Trophoblast cell (in vitro differentiated cells and primary cell): ENCODE results near the gene CFAP97.
"Not testable (repeated sequence)": the region's sequence is repeated elsewhere in the genome, so short reads cannot be mapped to it uniquely, and the experiment has no call there.

ENCODE experiments used
- DNase-seq, 2 donors: peaks; one replicate each; pipeline ENCODE4 v3.0.0-alpha.2; 2016
- H2AFZ ChIP-seq: 2 replicates; pipeline ENCODE4 v1.6.1; 2013; ENCODE audit warnings: low read length, moderate library complexity, mild to moderate bottlenecking; ENCODE audit not compliant: insufficient read depth, poor library complexity
- H2AK5ac ChIP-seq: 2 replicates; pipeline ENCODE4 v1.6.1; 2013; ENCODE audit warnings: mild to moderate bottlenecking, low read length
- H2BK120ac ChIP-seq: 2 replicates; pipeline ENCODE4 v1.6.1; 2013; ENCODE audit warnings: low read length, mild to moderate bottlenecking, moderate library complexity; ENCODE audit not compliant: insufficient read depth, poor library complexity
- H2BK12ac ChIP-seq: 2 replicates; pipeline ENCODE4 v1.6.1; 2013; ENCODE audit warnings: mild to moderate bottlenecking, low read length, moderate library complexity
- H2BK5ac ChIP-seq: 2 replicates; pipeline ENCODE4 v1.6.1; 2013; ENCODE audit warnings: low read length, low read depth, moderate library complexity, mild to moderate bottlenecking; ENCODE audit not compliant: poor library complexity
- H3K14ac ChIP-seq: 2 replicates; pipeline ENCODE4 v1.6.1; 2013; ENCODE audit warnings: mild to moderate bottlenecking, low read length
- H3K18ac ChIP-seq: 2 replicates; pipeline ENCODE4 v1.6.1; 2013; ENCODE audit warnings: mild to moderate bottlenecking, low read length
- H3K23ac ChIP-seq: 2 replicates; pipeline ENCODE4 v1.6.1; 2013; ENCODE audit warnings: low read length
- H3K27ac ChIP-seq: 2 replicates; pipeline ENCODE4 v1.5.1; 2013; ENCODE audit warnings: low read depth, mild to moderate bottlenecking, inconsistent platforms, low read length, moderate library complexity
- H3K27me3 ChIP-seq: 2 replicates; pipeline ENCODE4 v1.6.1; 2013; ENCODE audit warnings: inconsistent platforms, mild to moderate bottlenecking, low read length, moderate library complexity; ENCODE audit not compliant: insufficient read depth
- H3K36me3 ChIP-seq, 2 experiments: 1 replicate in 1 of 2; 2 replicates in 1 of 2; pipeline ENCODE4 v1.6.1; 2013; ENCODE audit warnings: low read length in 2 of 2, mild to moderate bottlenecking in 2 of 2, moderate library complexity in 1 of 2; ENCODE audit not compliant: insufficient read depth in 2 of 2, control insufficient read depth in 1 of 2
- H3K4ac ChIP-seq: 2 replicates; pipeline ENCODE4 v1.6.1; 2013; ENCODE audit warnings: low read depth, mild to moderate bottlenecking, low read length, moderate library complexity
- H3K4me1 ChIP-seq, 2 experiments: 1 replicate in 1 of 2; 2 replicates in 1 of 2; pipeline ENCODE4 v1.6.1; 2013; ENCODE audit warnings: low read length in 2 of 2, mild to moderate bottlenecking in 2 of 2, moderate library complexity in 1 of 2; ENCODE audit not compliant: insufficient read depth in 2 of 2, control insufficient read depth in 1 of 2
- H3K4me2 ChIP-seq: 2 replicates; pipeline ENCODE4 v1.6.1; 2013; ENCODE audit warnings: inconsistent platforms, mild to moderate bottlenecking, low read length, moderate library complexity
- H3K4me3 ChIP-seq: 2 replicates; pipeline ENCODE4 v1.5.1; 2013; ENCODE audit warnings: mild to moderate bottlenecking, low read depth, low read length, inconsistent platforms
- H3K79me1 ChIP-seq: one replicate; pipeline ENCODE4 v1.6.1; 2013; ENCODE audit warnings: low read length
- H3K79me2 ChIP-seq: 2 replicates; pipeline ENCODE4 v1.6.1; 2013; ENCODE audit warnings: low read length, mild to moderate bottlenecking; ENCODE audit not compliant: control insufficient read depth, insufficient read depth, poor library complexity
- H3K9ac ChIP-seq: 2 replicates; pipeline ENCODE4 v1.6.1; 2013; ENCODE audit warnings: mild to moderate bottlenecking, low read length
- H3K9me3 ChIP-seq: 2 replicates; pipeline ENCODE4 v1.6.1; 2013; ENCODE audit warnings: low read depth, mild to moderate bottlenecking, control low read depth, inconsistent platforms, low read length; ENCODE audit not compliant: insufficient read depth
- H4K12ac ChIP-seq: 2 replicates; pipeline ENCODE4 v1.6.1; 2013; ENCODE audit warnings: low read depth, mild to moderate bottlenecking, low read length, moderate library complexity
- H4K8ac ChIP-seq: 2 replicates; pipeline ENCODE4 v1.6.1; 2013; ENCODE audit warnings: low read depth, mild to moderate bottlenecking, low read length, moderate library complexity
- H4K91ac ChIP-seq: one replicate; pipeline ENCODE4 v1.6.1; 2013; ENCODE audit warnings: low read depth, mild to moderate bottlenecking, low read length, moderate library complexity
- WGBS: extraction: QIAGEN DNeasy Blood & Tissue Kit; methylation state at CpG from one replicate; pipeline ENCODE4 v1.1.7; 2013; ENCODE audit warnings: missing lambda C conversion rate; ENCODE audit not compliant: insufficient read length, insufficient coverage; ENCODE audit errors: extremely low coverage; 5-methylcytosine and 5-hydroxymethylcytosine counted together

Gene CFAP97

DNA sequence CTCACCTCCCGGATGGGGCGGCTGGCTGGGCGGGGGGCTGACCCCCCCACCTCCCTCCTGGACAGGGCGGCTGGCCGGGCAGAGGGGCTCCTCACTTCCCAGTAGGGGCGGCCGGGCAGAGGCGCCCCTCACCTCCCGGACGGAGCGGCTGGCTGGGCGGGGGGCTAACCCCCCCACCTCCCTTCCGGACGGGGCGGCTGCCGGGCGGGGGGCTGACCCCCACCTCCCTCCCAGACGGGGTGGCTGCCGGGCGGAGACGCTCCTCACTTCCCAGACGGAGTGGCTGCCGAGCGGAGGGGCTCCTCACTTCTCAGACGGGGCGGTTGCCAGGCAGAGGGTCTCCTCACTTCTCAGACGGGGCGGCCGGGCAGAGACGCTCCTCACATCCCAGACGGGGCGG, 36.7 kb upstream of the CFAP97 start:
- H4K8ac ChIP-seq, H3K4me2 ChIP-seq, H3K9ac ChIP-seq, H3K23ac ChIP-seq, H3K27me3 ChIP-seq, H3K79me1 ChIP-seq, H2AK5ac ChIP-seq, H4K91ac ChIP-seq, H3K18ac ChIP-seq, H4K12ac ChIP-seq, H2BK5ac ChIP-seq, H3K27ac ChIP-seq, H3K4me3 ChIP-seq, H3K14ac ChIP-seq, H3K4me1 ChIP-seq, H3K9me3 ChIP-seq, H2BK12ac ChIP-seq, H2BK120ac ChIP-seq, H2AFZ ChIP-seq, H3K4ac ChIP-seq, H3K79me2 ChIP-seq, H3K36me3 ChIP-seq, DNase-seq: not testable (repeated sequence)
- WGBS: no CpG with 5 or more reads among the region's 32 CpGs

DNA sequence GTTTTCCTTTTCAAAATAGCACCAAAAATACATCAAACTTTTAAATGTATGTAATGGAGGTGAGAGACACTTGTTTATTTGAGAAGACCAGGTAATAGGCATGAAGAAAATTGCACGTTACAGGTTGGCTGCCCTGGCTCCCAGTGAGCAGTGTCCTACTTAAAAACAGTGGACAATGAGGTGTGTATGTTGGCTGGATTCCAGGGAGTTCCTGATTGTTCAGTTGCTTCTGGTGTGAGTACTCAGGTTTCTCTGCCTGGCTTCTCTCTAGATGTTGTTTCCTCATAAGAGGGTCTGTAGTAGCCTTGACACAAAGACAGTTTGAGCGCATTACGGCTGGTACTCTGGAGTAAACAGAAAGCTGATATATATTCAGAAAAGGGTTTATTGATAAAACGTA, 35.0 kb upstream of the CFAP97 start:
- H3K4me2 ChIP-seq: no peak overlapping the region
- H3K9me3 ChIP-seq: no peaks in the 10 kb centered on the region
- H3K4ac ChIP-seq: no peak overlapping the region
- no peak overlapping the region for H3K9ac ChIP-seq
- H3K23ac ChIP-seq: no peak overlapping the region
- no peak overlapping the region for H3K4me3 ChIP-seq
- H4K12ac ChIP-seq: no peak overlapping the region
- H3K27ac ChIP-seq: no peak overlapping the region
- H3K4me1 ChIP-seq: peaks cover 3 to 9% of the 10 kb centered on the region in 2 experiments
- peaks cover 2% of the 10 kb centered on the region for H3K79me1 ChIP-seq
- no peak overlapping the region for H3K18ac ChIP-seq
- no peak for DNase-seq
- no peaks in the 10 kb centered on the region for H3K27me3 ChIP-seq
- H4K8ac ChIP-seq: no peak overlapping the region
- no peak overlapping the region for H2AK5ac ChIP-seq
- no peak overlapping the region for H2BK120ac ChIP-seq
- WGBS: no CpG with 5 or more reads among the region's 4 CpGs
- no peaks in the 10 kb centered on the region for H3K79me2 ChIP-seq
- H3K36me3 ChIP-seq: no peaks in the 10 kb centered on the region
- H3K14ac ChIP-seq: no peak overlapping the region
- no peak overlapping the region for H2BK12ac ChIP-seq
- no peak overlapping the region for H4K91ac ChIP-seq
- H2BK5ac ChIP-seq: no peak overlapping the region
- H2AFZ ChIP-seq: no peak overlapping the region

DNA sequence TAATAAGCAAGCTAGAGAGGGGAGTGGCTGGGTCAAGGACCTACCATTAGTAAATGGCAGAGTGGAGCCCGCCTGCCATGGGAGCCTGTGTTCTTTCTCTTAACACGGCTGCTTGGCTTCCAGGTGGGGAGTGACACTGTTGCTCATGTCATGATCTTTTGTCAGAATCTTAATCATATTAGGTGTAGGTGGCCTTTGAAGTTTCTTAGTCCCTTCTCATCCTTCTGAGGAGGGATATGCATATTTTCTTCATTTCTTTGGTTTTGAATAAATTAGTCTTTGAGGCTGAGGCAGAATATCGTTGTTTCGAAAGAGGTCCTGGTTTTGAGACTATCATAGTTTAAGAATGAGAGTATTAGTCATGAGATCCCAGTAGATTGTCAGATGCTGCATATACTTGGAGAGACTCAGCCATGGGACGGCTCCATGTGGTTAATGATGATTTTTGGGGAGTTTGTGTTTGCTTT, 34.4 kb upstream of the CFAP97 start:
- Histone ChIP-seq H3K27me3 (no peaks in the 10 kb centered on the region), H3K27ac (no peak overlapping the region), H3K18ac (no peak overlapping the region), H3K79me2 (no peaks in the 10 kb centered on the region), H4K8ac (no peak overlapping the region), H3K36me3 (no peaks in the 10 kb centered on the region), H3K4ac (no peak overlapping the region), H3K14ac (no peak overlapping the region), H3K4me3 (no peak overlapping the region), H3K9ac (no peak overlapping the region), H2AK5ac (no peak overlapping the region), H3K23ac (no peak overlapping the region), H3K9me3 (no peaks in the 10 kb centered on the region), H3K4me2 (no peak overlapping the region), H2BK5ac (no peak overlapping the region), H2BK12ac (no peak overlapping the region), H2AFZ (no peak overlapping the region), H4K12ac (no peak overlapping the region), H3K79me1 (peaks cover 2% of the 10 kb centered on the region), H4K91ac (no peak overlapping the region), H2BK120ac (no peak overlapping the region), H3K4me1 (peaks cover 3 to 9% of the 10 kb centered on the region in 2 experiments)
- no CpG with 5 or more reads among the region's 5 CpGs for WGBS
- peak in 1 of 2 donors; percentile 76 for DNase-seq

DNA sequence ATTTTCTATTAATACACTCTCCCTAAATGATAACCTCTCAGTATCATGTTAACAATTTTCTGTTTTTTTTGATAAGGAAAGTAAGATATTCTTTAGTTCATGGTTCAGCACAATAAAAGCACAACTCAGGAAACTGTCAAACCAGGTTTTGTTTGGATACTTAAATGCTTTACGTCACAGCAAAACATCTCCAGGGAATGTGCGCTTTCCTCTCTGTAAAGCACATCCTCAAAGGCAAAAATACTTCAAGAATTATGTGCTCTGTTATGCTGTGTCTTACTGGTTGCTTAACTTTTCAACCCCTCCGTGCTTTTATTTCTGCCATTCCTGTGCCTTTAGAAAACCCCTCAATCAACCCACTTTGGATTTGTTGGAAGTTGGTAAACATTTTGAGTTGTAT, 33.4 kb upstream of the CFAP97 start:
- WGBS: no CpG with 5 or more reads among the region's 3 CpGs
- peak; percentile 67 to 87 for DNase-seq
- Histone ChIP-seq H2BK5ac (peak overlapping the region; percentile 49), H3K23ac (no peak overlapping the region), H2AFZ (no peak overlapping the region), H3K4me3 (no peak overlapping the region), H4K8ac (peak overlapping the region; percentile 60), H3K4ac (no peak overlapping the region), H3K79me1 (peaks cover 2% of the 10 kb centered on the region), H3K9me3 (no peaks in the 10 kb centered on the region), H4K12ac (no peak overlapping the region), H2AK5ac (no peak overlapping the region), H3K18ac (no peak overlapping the region), H3K4me2 (no peak overlapping the region), H3K36me3 (no peaks in the 10 kb centered on the region), H3K79me2 (no peaks in the 10 kb centered on the region), H3K14ac (no peak overlapping the region), H4K91ac (no peak overlapping the region), H3K9ac (no peak overlapping the region), H2BK12ac (no peak overlapping the region), H3K27ac (no peak overlapping the region), H2BK120ac (no peak overlapping the region), H3K27me3 (no peaks in the 10 kb centered on the region), H3K4me1 (peaks cover 5 to 7% of the 10 kb centered on the region in 2 experiments)
